ENCODE data around the gene CFAP74. TPM values are rescaled to one million over a fixed set of nuclear protein-coding genes. Genes with fewer than 3 reads are reported as not detected.
A peak's percentile ranks its signal among the peaks of the same experiment; 100 is the strongest.

Gene CFAP74
- total and polyA plus RNA-seq, 9 of the 15 experiments (the other 6 are each of a cell fraction or from before 2014, with no cell fraction given) = 0.03 to 0.15 (median 0.05) TPM; not detected in 6

GRCh38 chr1:1890506-1891348 is 112.9 kb downstream of the CFAP74 start, which contains the start of gene GNB1 (continued):
- TF ChIP-seq ZNF398 (CRISPR knock-in tag; IDR thresholded peaks at IDR 0.05) (no peak), RAD51 (IDR thresholded peaks at IDR 0.05; ENCODE audit: borderline replicate concordance, low read depth) (no peak), BMI1 (IDR thresholded peaks at IDR 0.05; ENCODE audit: low read length) (no peak), FOXJ3 (CRISPR knock-in tag; IDR thresholded peaks at IDR 0.05) (no peak), NFXL1 (CRISPR knock-in tag; IDR thresholded peaks at IDR 0.05) (no peak), ZNF12 (CRISPR knock-in tag; IDR thresholded peaks at IDR 0.05) (no peak), MECOM (CRISPR knock-in tag; IDR thresholded peaks at IDR 0.05) (no peak), POLR3A (IDR thresholded peaks at IDR 0.05; ENCODE audit: borderline replicate concordance, extremely low read depth, insufficient read depth, insufficient read length) (no peak), TAF7 (tag; IDR thresholded peaks at IDR 0.05) (no peak), FOXP4 (CRISPR knock-in tag; IDR thresholded peaks at IDR 0.05; ENCODE audit: borderline replicate concordance) (no peak), CBX1 (IDR thresholded peaks at IDR 0.05; ENCODE audit: low read depth) (no peak), SNIP1 (IDR thresholded peaks at IDR 0.05; ENCODE audit: low read depth) (no peak), NBN (IDR thresholded peaks at IDR 0.05; ENCODE audit: low read depth) (no peak), SAFB (IDR thresholded peaks at IDR 0.05; ENCODE audit: borderline replicate concordance, low read depth, low read length) (peak; percentile 87), THRAP3 (IDR thresholded peaks at IDR 0.05; ENCODE audit: borderline replicate concordance) (no peak), MTA1 (IDR thresholded peaks at IDR 0.05; ENCODE audit: borderline replicate concordance) (no peak), GTF2E2 (tag; IDR thresholded peaks at IDR 0.05) (no peak), ZNF140 (CRISPR knock-in tag; IDR thresholded peaks at IDR 0.05) (no peak), FIP1L1 (IDR thresholded peaks at IDR 0.05; ENCODE audit: low read depth, low read length, poor library complexity, severe bottlenecking) (peak; percentile 24), USF2 (CRISPR knock-in tag; IDR thresholded peaks at IDR 0.05) (no peak), HNRNPLL (IDR thresholded peaks at IDR 0.05; ENCODE audit: low read depth, low read length, poor library complexity, severe bottlenecking) (peak; percentile 31), RB1 (IDR thresholded peaks at IDR 0.05; ENCODE audit: low read depth) (peak; percentile 94), ZNF41 (CRISPR knock-in tag; conservative IDR thresholded peaks at IDR 0.05) (no peak), ZNF644 (tag; IDR thresholded peaks at IDR 0.05; ENCODE audit: low read depth) (peak; percentile 94)
- TF ChIP-seq, protein P1, sequence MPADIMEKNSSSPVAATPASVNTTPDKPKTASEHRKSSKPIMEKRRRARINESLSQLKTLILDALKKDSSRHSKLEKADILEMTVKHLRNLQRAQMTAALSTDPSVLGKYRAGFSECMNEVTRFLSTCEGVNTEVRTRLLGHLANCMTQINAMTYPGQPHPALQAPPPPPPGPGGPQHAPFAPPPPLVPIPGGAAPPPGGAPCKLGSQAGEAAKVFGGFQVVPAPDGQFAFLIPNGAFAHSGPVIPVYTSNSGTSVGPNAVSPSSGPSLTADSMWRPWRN (IDR thresholded peaks at IDR 0.05; ENCODE audit: low read depth) = no peak
